Measurements from ENCODE around the gene TUFT1. TPM values are rescaled to one million over a fixed set of nuclear protein-coding genes. Genes with fewer than 3 reads are reported as not detected.

TUFT1 gene
- total and polyA plus RNA-seq, 2 of the 8 experiments (the other 6 are each of a cell fraction or from before 2014, with no cell fraction given), result 7.3 to 10.4 TPM

DNA sequence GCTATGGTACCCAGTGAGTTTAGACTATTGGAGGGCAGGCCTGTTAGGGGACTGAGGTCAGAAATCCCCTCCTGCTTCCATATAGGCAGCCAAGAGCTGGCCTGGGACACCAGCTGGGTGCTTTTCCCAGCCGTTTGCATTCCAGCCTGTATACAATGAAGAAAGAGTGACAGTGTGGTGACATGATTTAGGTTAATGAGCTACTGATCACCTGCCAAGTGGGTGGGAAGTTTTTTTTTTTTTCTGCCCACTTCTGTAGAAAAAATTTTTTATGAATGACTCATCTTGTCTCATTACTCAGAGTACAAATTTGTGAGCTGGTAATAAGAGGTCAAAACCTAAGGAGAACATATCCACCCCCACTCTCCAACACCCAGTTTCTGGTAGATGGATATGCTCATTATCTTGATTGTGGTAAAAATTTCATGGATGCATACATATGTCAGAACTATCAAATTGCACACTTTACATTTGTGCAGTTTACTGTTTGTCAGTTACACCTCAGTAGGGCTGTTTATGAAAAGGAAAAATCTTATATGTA lies 45.3 kb upstream of the TUFT1 start:
- no peak overlapping the region for H3K4me3 ChIP-seq (ENCODE audit: extremely low read depth in 1 of 4, insufficient read depth in 2 of 4, low read depth in 3 of 4, low read length in 4 of 4)
- no peak overlapping the region for H3K9ac ChIP-seq (replicated peaks in 1 of 4; ENCODE audit: extremely low read depth in 1 of 4, low read depth in 3 of 4, low read length in 3 of 4)
- no peaks in the 10 kb centered on the region for H3K79me1 ChIP-seq (ENCODE audit: low read depth, low read length)
- H2BK20ac ChIP-seq (ENCODE audit: low read length), result no peak overlapping the region
- H4K8ac ChIP-seq (ENCODE audit: extremely low read depth, insufficient read depth, low read length), result no peak overlapping the region
- H3K23ac ChIP-seq (ENCODE audit: insufficient read length), result no peak overlapping the region
- H3K27me3 ChIP-seq (replicated peaks in 1 of 4; ENCODE audit: control insufficient read depth in 3 of 4, extremely low read depth in 1 of 4, insufficient read depth in 3 of 4, low read length in 3 of 4), result no peaks in the 10 kb centered on the region
- no peaks in the 10 kb centered on the region for H3K36me3 ChIP-seq (ENCODE audit: control insufficient read depth in 2 of 4, insufficient read depth in 4 of 4, low read length in 3 of 4)
- no peak overlapping the region for H3K56ac ChIP-seq (replicated peaks; ENCODE audit: insufficient read length, low read depth, low read length)
- no peak overlapping the region for H4K5ac ChIP-seq (ENCODE audit: insufficient read length, low read depth, low read length)
- H3K4me1 ChIP-seq (replicated peaks in 1 of 4; ENCODE audit: control insufficient read depth in 3 of 4, insufficient read depth in 4 of 4, low read length in 3 of 4), result no peaks in the 10 kb centered on the region
- 0% methylated on average over 1 of the region's 1 CpG; no CpG with 5 or more reads in 1 of the 2 experiments for WGBS, 2 experiments (ENCODE audit: extremely low coverage in 1 of 2, insufficient coverage in 1 of 2, insufficient read length in 1 of 2, insufficient replicate concordance in 2 of 2, low coverage in 1 of 2, low lambda C conversion rate in 2 of 2, missing lambda C conversion rate in 1 of 2)
- no peak overlapping the region for H2BK12ac ChIP-seq (ENCODE audit: low read depth, low read length)
- ChIA-PET POLR2A (ENCODE audit: partially characterized antibody) (interaction anchor here (0.7 to 1.3 kb wide), 5 partner anchors 14 to 46 kb away, joined by 3 to 4 read pairs (median 3); no protein-coding TSS in a partner anchor), CTCF (ENCODE audit: partially characterized antibody) (interaction anchor here (1.3 kb wide), 1 partner anchor 11 kb away, joined by 5 read pairs; no protein-coding TSS in a partner anchor)
- no peak overlapping the region for H3K4me2 ChIP-seq (ENCODE audit: insufficient read depth in 1 of 2, low read depth in 2 of 2, low read length in 2 of 2)
- no peaks in the 10 kb centered on the region for H3K9me3 ChIP-seq (ENCODE audit: insufficient read depth in 2 of 2, low read depth in 1 of 2, low read length in 1 of 2)
- no peak overlapping the region for H2BK5ac ChIP-seq (ENCODE audit: low read depth, low read length)
- no peak overlapping the region for H2AK5ac ChIP-seq (ENCODE audit: low read depth, low read length)
- H2BK15ac ChIP-seq (ENCODE audit: low read length), result no peak overlapping the region
- H2AFZ ChIP-seq (ENCODE audit: low read length), result no peak overlapping the region
- H3K18ac ChIP-seq (ENCODE audit: extremely low read depth, low read length), result no peak overlapping the region
- no peaks in the 10 kb centered on the region for H3K79me2 ChIP-seq (ENCODE audit: control insufficient read depth in 1 of 2, insufficient read depth in 2 of 2, low read length in 2 of 2)
- DNase-seq (ENCODE audit: low read depth in 1 of 2, low spot score in 2 of 2), result no peak
- no peak overlapping the region for H4K91ac ChIP-seq (replicated peaks; ENCODE audit: insufficient read length, low read length)
- no peak overlapping the region for H2BK120ac ChIP-seq (replicated peaks; ENCODE audit: low read depth, low read length)
- no peaks in the 10 kb centered on the region for H3K23me2 ChIP-seq (ENCODE audit: low read depth, low read length)
- H3K14ac ChIP-seq (ENCODE audit: insufficient read length), result no peak overlapping the region
- FAIRE-seq, result no peak
- TF ChIP-seq CBX8 (IDR thresholded peaks at IDR 0.05; ENCODE audit: borderline replicate concordance, low read depth, low read length) (no peak), TEAD4 (IDR thresholded peaks at IDR 0.05; ENCODE audit: low read depth, low read length) (peak; percentile 47; the same call in 1 of the 2 replicates)
- H3K27ac ChIP-seq (ENCODE audit: low read depth, low read length), result no peak overlapping the region
- H4K20me1 ChIP-seq (replicated peaks in 1 of 2; ENCODE audit: control insufficient read depth in 1 of 2, insufficient read depth in 2 of 2, low read length in 2 of 2), result no peaks in the 10 kb centered on the region
- H3K4ac ChIP-seq (replicated peaks; ENCODE audit: insufficient read length, low read depth, low read length), result no peak overlapping the region
